ENCODE measurements around the gene ARID1B. TPM values are rescaled to one million over a fixed set of nuclear protein-coding genes. Genes with fewer than 3 reads are reported as not detected.

The ARID1B gene
- total and polyA plus RNA-seq, 2 of the 4 experiments (the other 2 are of a cell fraction) = 14.5 to 20.1 TPM

DNA sequence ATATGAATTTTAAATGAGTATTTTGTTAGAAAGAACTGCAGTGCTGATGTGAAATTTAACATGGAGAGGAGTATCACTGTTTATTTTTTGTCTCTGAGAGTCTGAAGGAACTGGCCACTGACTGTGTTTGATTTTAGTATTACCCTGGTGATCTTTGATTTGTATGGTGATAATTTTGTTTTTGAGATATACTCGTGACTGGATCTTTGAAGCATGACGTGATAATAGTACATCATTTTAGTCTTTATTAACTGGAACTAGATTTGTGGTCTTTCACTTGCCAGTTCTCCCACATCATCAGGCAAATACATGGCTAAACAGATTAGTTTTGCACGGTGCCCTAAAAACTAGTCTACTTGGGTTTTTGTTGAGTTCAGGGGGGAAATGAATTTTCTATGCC is 55.5 kb downstream of the ARID1B start:
- Histone ChIP-seq H3K27ac (ENCODE audit: insufficient read depth, low read length) (no peak overlapping the region), H2BK20ac (ENCODE audit: low read depth, low read length) (no peak overlapping the region), H3K56ac (ENCODE audit: extremely low read depth, insufficient read depth, low read length) (no peak overlapping the region), H3K4ac (ENCODE audit: low read depth, low read length) (no peak overlapping the region), H4K20me1 (ENCODE audit: insufficient read depth, low read length) (peaks cover 43% of the 10 kb centered on the region), H2BK15ac (ENCODE audit: low read depth, low read length) (no peak overlapping the region), H3K4me2 (ENCODE audit: low read depth, low read length) (no peak overlapping the region; the same call in none of the 2 replicates), H3K27me3 (ENCODE audit: control insufficient read depth, insufficient read depth, low read length) (no peaks in the 10 kb centered on the region), H3K36me3 (ENCODE audit: control insufficient read depth, insufficient read depth, low read length) (peaks cover 11% of the 10 kb centered on the region), H4K91ac (ENCODE audit: insufficient read depth, low read depth, low read length) (no peak overlapping the region), H3K23ac (ENCODE audit: low read depth, low read length) (no peak overlapping the region), H3K18ac (ENCODE audit: low read depth, low read length) (no peak overlapping the region), H3K14ac (replicated peaks; ENCODE audit: low read depth, low read length) (no peak overlapping the region), H3K4me1 (ENCODE audit: control insufficient read depth, insufficient read depth, low read length) (peaks cover 8% of the 10 kb centered on the region), H2AFZ (replicated peaks; ENCODE audit: low read length, poor library complexity) (no peak overlapping the region), H3K79me1 (ENCODE audit: low read depth in 1 of 2, low read length in 2 of 2) (peaks cover 27 to 70% of the 10 kb centered on the region in 2 experiments), H3K9ac (ENCODE audit: low read depth, low read length) (no peak overlapping the region), H2AK9ac (replicated peaks; ENCODE audit: low read depth, low read length, poor library complexity) (no peak overlapping the region), H3K9me1 (ENCODE audit: insufficient read depth, low read length) (peaks cover 16% of the 10 kb centered on the region), H2BK5ac (ENCODE audit: low read depth, low read length, poor library complexity, severe bottlenecking) (no peak overlapping the region), H2AK5ac (ENCODE audit: low read depth, low read length) (no peak overlapping the region), H3K9me3 (ENCODE audit: control insufficient read depth, insufficient read depth, low read length) (no peaks in the 10 kb centered on the region), H2BK120ac (ENCODE audit: low read depth, low read length) (no peak overlapping the region), H4K8ac (ENCODE audit: low read depth in 2 of 2, low read length in 2 of 2) (no peak overlapping the region), H3K4me3 (ENCODE audit: insufficient read depth, low read depth, low read length) (no peak overlapping the region), H4K5ac (ENCODE audit: low read depth, low read length) (no peak overlapping the region)
- CTCF ChIA-PET = no interaction called here
- intact Hi-C loops (cut with micrococcal nuclease) (no loop called here), in situ Hi-C loops (cut with MboI; ENCODE audit: low sequenced_read_pairs) (no loop called here), dilution Hi-C loops (cut with HindIII; ENCODE audit: low sequenced_read_pairs, unreplicated experiment) (no loop called here)
- ATAC-seq (ENCODE audit: low read depth) (no peak), DNase-seq (no peak)
- TF ChIP-seq RAD21 (IDR thresholded peaks at IDR 0.05; ENCODE audit: low read length) = no peak
- no peak for TF ChIP-seq MXI1 (IDR thresholded peaks at IDR 0.05; ENCODE audit: borderline replicate concordance, low read depth, low read length)
- no peak for TF ChIP-seq MAZ (IDR thresholded peaks at IDR 0.05; ENCODE audit: borderline replicate concordance, low read depth, low read length)
- TF ChIP-seq ELK1 (IDR thresholded peaks at IDR 0.05; ENCODE audit: borderline replicate concordance, low read depth, low read length) = no peak
- no peak for TF ChIP-seq CHD1 (IDR thresholded peaks at IDR 0.05; ENCODE audit: low read depth, low read length)
- no peak for TF ChIP-seq MAFK (IDR thresholded peaks at IDR 0.05; ENCODE audit: low read depth, low read length)
- TF ChIP-seq FOS (IDR thresholded peaks at IDR 0.05; ENCODE audit: low read depth, low read length) = no peak
- TF ChIP-seq NFE2L2 (IDR thresholded peaks at IDR 0.05; ENCODE audit: low read depth, low read length) = no peak
- no peak for TF ChIP-seq RFX5 (IDR thresholded peaks at IDR 0.05; ENCODE audit: low read depth, low read length)
- no peak for TF ChIP-seq SMC3 (IDR thresholded peaks at IDR 0.05; ENCODE audit: low read depth, low read length)
- no TSS peak for BruUV-seq (replicated peaks)
- POLR2A ChIA-PET (ENCODE audit: unreplicated experiment) = no interaction called here
- no CpG with 5 or more reads among the region's 3 CpGs for WGBS, 2 experiments (ENCODE audit: extremely low coverage in 2 of 2, insufficient read length in 1 of 2)

All from IMR-90 (cell line).